HL-60 (cell line): Measurements from ENCODE around the gene CCR3.

Source experiments
- DNase-seq, 2 experiments: peaks; one replicate each; pipeline ENCODE4 v3.0.0-alpha.2; 2010 to 2020; ENCODE audit warnings: low read depth in 1 of 2, low spot score in 1 of 2
- H3K27ac ChIP-seq: fragments of 250-450 bp; sonication (Bioruptor Pico); replicated peaks from 2 replicates; pipeline ENCODE4 v1.5.1; 2020; ENCODE audit warnings: mild to moderate bottlenecking, moderate library complexity
- H3K27me3 ChIP-seq: fragments of 250-450 bp; sonication (Bioruptor Pico); 2 replicates; pipeline ENCODE4 v1.5.1; 2021; ENCODE audit warnings: mild to moderate bottlenecking, moderate library complexity; ENCODE audit not compliant: insufficient read depth, poor library complexity, severe bottlenecking
- H3K4me3 ChIP-seq: replicated peaks from 2 replicates; pipeline ENCODE4 v1.5.1; 2011; ENCODE audit warnings: mild to moderate bottlenecking, control low read depth, low read length; ENCODE audit not compliant: insufficient read depth
- CTCF ChIP-seq: IDR thresholded peaks from one replicate; pipeline ENCODE4 v1.5.1; 2011; ENCODE audit warnings: low read length, control low read depth, inconsistent platforms; ENCODE audit not compliant: insufficient read depth
- GABPA ChIP-seq: IDR thresholded peaks from 2 replicates; pipeline ENCODE4 v1.6.1; 2012; ENCODE audit warnings: low read depth
- POLR2AphosphoS5 ChIP-seq: IDR thresholded peaks from 2 replicates; pipeline ENCODE4 v1.6.1; 2012; ENCODE audit warnings: low read depth
- REST ChIP-seq: IDR thresholded peaks from 2 replicates; pipeline ENCODE4 v1.6.1; 2012; ENCODE audit warnings: low read depth; ENCODE audit not compliant: insufficient replicate concordance
- SPI1 ChIP-seq: IDR thresholded peaks from 2 replicates; pipeline ENCODE4 v1.6.1; 2012; ENCODE audit warnings: low read depth, mild to moderate bottlenecking, borderline replicate concordance

CCR3 gene

GRCh38 chr3:46231323-46231722, 10.9 kb upstream of the CCR3 start:
- Histone ChIP-seq H3K4me3 (no peak overlapping the region), H3K27ac (no peak overlapping the region), H3K27me3 (no peaks in the 10 kb centered on the region)
- TF ChIP-seq POLR2AphosphoS5: no peak
- no peak for DNase-seq

- Histone ChIP-seq H3K27me3 (no peaks in the 10 kb centered on the region), H3K4me3 (no peak overlapping the region), H3K27ac (peak overlapping the region; percentile 66)
- TF ChIP-seq CTCF (no peak), SPI1 (no peak), GABPA (no peak), POLR2AphosphoS5 (no peak), REST (no peak)
- DNase-seq: peak in 1 of 2 experiments; percentile 60
Measured at GRCh38 chr3:46233194-46233593, 9.1 kb upstream of the CCR3 start.

- no peak for DNase-seq
- H3K27ac ChIP-seq: no peak overlapping the region
- no peak for TF ChIP-seq GABPA
- TF ChIP-seq CTCF: no peak
- no peak for TF ChIP-seq POLR2AphosphoS5
- TF ChIP-seq REST: no peak
- no peak for TF ChIP-seq SPI1
- no peaks in the 10 kb centered on the region for H3K27me3 ChIP-seq
- H3K4me3 ChIP-seq: no peak overlapping the region
Measured at GRCh38 chr3:46235425-46235824, 6.8 kb upstream of the CCR3 start.

GRCh38 chr3:46236294-46237054, 5.8 kb upstream of the CCR3 start:
- Histone ChIP-seq H3K27ac (peak overlapping the region; percentile 11), H3K27me3 (no peaks in the 10 kb centered on the region), H3K4me3 (no peak overlapping the region)
- TF ChIP-seq SPI1 (peak; percentile 65; the same call in 1 of the 2 replicates), POLR2AphosphoS5 (no peak)
- DNase-seq: peak in 1 of 2 experiments; percentile 47

- no peak for TF ChIP-seq REST
- TF ChIP-seq CTCF: no peak
- TF ChIP-seq POLR2AphosphoS5: no peak
- TF ChIP-seq SPI1: no peak
- no peak for TF ChIP-seq GABPA
- DNase-seq: no peak
- H3K4me3 ChIP-seq: no peak overlapping the region
- no peak overlapping the region for H3K27ac ChIP-seq
- H3K27me3 ChIP-seq: no peaks in the 10 kb centered on the region
Measured at GRCh38 chr3:46238386-46238785, 3.9 kb upstream of the CCR3 start.
